OCI-LY3 (cell line): ENCODE data around the gene PPIP5K1.

ENCODE experiments used
- CTCF ChIP-seq: fragments of 200-600, 300-600 bp; sonication (generic); IDR thresholded peaks from 2 replicates; pipeline ENCODE4 v1.5.1; 2014; ENCODE audit warnings: antibody characterized with exemption, low read length, low read depth
- EZH2phosphoT487 ChIP-seq: fragments of 200-600 bp; shearing (Covaris generic); IDR thresholded peaks from 2 replicates; pipeline ENCODE4 v1.6.1; 2018; ENCODE audit warnings: antibody characterized with exemption, mixed run types, low read depth

GRCh38 chr15:43508991-43509659 is 80.9 kb downstream of the PPIP5K1 start:
- TF ChIP-seq CTCF (no peak), EZH2phosphoT487 (no peak)
